GM13977 (cell line): ENCODE results near the gene SYN1.

Source experiments
- DNase-seq: peaks from one replicate; pipeline ENCODE4 v3.0.0; 2012; ENCODE audit warnings: low spot score
- CTCF ChIP-seq: IDR thresholded peaks from 2 replicates; pipeline ENCODE4 v1.5.1; 2012; ENCODE audit warnings: mild to moderate bottlenecking, control low read depth; ENCODE audit not compliant: insufficient read depth; ENCODE audit errors: extremely low read depth, missing control alignments
- in situ Hi-C: fragments of 300-500 bp; cut with MboI; formaldehyde crosslinking; loops from one replicate; pipeline ENCODE4 v1.12.0; 2022; ENCODE audit warnings: low sequenced_read_pairs, low pct_unique_long_range_greater_than_20kb, mixed read lengths, inconsistent platforms; ENCODE audit not compliant: unreplicated experiment

Gene SYN1

DNA sequence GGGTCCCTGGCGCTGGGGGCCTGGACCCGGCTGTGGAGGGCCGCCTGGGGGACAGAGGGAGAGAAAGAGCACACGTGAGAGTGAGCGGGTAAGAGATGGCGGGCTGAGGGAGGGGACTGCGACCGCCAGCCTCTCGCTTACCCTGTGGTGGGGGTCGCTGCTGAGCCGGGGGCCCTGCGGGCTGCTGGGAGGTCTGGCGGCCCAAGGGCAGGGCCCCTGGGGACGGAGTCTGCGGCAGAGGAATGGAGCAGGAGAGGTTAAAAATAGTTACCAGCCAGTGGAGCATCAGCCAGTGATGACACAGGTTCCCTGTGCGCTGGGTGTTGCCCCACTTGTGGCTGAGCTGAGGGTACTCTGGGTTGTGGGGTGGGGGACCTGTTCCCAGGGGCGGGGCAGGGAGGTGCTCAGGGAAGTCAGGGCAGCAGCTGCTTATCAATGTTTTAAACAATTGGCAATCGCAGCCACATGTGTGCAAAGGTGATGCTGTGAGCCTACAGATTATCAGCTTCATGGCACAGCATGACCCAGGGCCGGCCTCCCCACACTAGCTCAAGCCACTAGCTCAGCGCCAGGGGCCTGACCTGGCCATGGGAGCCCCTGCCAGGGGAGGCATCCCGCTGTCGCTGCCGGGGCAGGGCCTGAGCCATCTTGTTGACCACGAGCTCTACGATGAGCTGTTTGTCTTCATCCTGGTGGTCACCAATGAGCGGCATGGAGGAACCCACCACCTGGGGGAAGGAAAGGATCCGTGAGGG lies 44.9 kb downstream of the SYN1 start:
- in situ Hi-C loops, result no loop called here
- TF ChIP-seq CTCF, result no peak
- no peak for DNase-seq

- in situ Hi-C loops, result no loop called here
Measured at GRCh38 chrX:47574076-47574546, 45.5 kb downstream of the SYN1 start.

DNA sequence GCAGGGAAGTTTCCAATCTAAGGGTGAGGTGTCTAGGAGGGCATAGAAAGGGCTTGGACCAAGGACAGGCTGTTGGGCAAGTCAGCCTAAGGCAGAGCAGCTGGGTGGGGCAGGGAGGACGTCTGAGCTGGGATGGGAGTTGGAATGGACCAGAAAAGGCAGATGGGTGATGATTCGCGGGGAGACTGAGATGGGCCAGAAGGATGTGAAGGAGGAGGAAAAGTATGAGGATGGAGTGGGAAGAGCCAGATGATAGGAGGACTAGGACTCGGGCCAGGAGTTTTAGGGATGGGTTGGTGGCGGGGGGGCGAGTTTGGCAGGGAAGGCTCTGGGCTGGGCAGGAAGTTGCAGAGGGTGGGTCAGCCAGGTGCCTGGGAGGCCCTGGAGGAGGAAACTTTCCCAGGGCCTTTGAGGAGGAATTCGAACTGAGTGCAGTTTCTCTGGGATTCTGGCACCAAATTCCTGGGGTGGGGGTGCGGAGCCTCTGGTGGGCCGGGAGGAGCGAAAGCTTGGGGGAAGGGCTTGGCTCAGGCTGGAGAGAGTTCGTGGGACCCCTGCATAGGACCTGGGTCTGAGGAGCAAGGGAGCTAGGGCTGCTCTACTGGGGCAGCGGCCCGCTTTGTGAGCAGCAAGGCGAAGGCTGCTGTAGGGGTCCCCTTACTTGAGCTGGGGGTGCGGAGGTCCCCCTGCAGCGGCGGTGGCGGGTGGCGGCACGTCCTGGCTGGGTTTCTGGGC lies 46.1 kb downstream of the SYN1 start:
- in situ Hi-C loops, result no loop called here

More at GRCh38 chrX:47574076-47574546, 45.5 kb downstream of the SYN1 start:
- TF ChIP-seq CTCF, result no peak
- DNase-seq, result no peak

DNA sequence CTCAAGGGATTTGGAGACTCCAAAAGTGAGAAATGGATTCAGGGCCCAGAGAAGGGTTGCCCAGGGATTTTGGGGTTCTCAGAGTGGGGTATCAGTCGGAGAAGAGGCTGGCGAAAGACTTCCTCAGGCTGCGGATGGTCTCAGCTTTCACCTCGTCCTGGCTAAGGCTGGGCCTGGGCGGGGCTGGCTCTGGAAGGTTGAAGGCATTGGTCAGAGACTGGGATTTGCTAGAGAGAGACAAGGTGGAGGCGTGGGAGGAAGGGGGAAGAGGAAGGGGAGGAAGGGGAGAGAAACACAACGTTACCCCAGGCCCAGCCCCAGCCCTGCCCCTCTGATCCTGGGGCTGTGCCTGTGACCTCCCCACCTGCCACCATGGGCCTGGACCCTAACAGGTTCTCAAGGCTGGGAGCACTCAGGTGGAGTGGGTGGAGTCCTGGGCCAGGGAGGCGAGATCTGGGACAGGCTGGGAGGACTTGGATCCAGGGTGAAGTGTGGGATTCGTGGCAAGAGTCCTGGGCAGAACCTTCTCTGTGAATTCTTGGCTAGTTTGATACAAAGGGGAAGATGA lies 46.8 kb downstream of the SYN1 start:
- DNase-seq, result no peak
- in situ Hi-C loops, result no loop called here
- TF ChIP-seq CTCF, result no peak

More for the DNA sequence above, 46.1 kb downstream of the SYN1 start:
- no peak for DNase-seq
- TF ChIP-seq CTCF, result no peak

- in situ Hi-C loops, result no loop called here
- TF ChIP-seq CTCF, result no peak
- DNase-seq, result no peak
Measured at GRCh38 chrX:47571896-47572295, 47.8 kb downstream of the SYN1 start.

DNA sequence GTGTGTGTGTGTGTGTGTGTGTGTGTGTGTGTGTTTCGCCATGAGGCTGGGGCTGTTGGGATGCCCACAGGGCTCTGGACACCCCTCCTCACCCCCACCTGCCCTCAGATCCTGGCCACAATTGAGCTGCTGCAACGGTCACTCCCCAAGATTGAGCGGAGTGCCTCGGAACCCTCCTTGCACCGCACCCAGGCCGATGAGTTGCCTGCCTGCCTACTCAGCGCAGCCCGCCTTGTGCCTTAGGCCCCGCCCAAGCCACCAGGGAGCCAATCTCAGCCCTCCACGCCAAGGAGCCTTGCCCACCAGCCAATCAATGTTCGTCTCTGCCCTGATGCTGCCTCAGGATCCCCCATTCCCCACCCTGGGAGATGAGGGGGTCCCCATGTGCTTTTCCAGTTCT lies 48.4 kb downstream of the SYN1 start:
- TF ChIP-seq CTCF, result no peak
- in situ Hi-C loops, result no loop called here
- DNase-seq, result no peak
